SK-N-SH (cell line): ENCODE results near the gene NHSL1. TPM values are rescaled to one million over a fixed set of nuclear protein-coding genes. Genes with fewer than 3 reads are reported as not detected.

ENCODE experiments used
- CTCF ChIA-PET: fragments of 300-600, 350-600 bp; formaldehyde crosslinking; extraction: SDS; loops from one replicate; lab custom pipeline; 2021; lab: Yijun Ruan, JAX
- POLR2A ChIA-PET: fragments of 350-600 bp; sonication (Branson Sonifier 250); formaldehyde crosslinking; extraction: SDS; loops from one replicate; lab custom pipeline; 2020; ENCODE audit warnings: antibody characterized with exemption, inconsistent platforms; lab: Yijun Ruan, JAX
- DNase-seq: peaks from one replicate; pipeline ENCODE4 v3.0.0; 2012
- H2AFZ ChIP-seq: fragments of 200-600 bp; sonication (generic); 2 replicates; pipeline ENCODE4 v1.8.1; 2016; ENCODE audit warnings: antibody characterized with exemption, mild to moderate bottlenecking, low read depth
- H3F3A ChIP-seq: fragments of 200-600 bp; sonication (generic); replicated peaks from 2 replicates; pipeline ENCODE3; 2016; ENCODE audit warnings: antibody characterized with exemption, mild to moderate bottlenecking; ENCODE audit not compliant: insufficient read depth
- H3K27ac ChIP-seq, 2 experiments: fragments of 200-500 bp in 1 of 2; fragments of 200-600 bp in 1 of 2; sonication (Bioruptor generic) in 1 of 2; sonication (generic), shearing (Covaris generic) in 1 of 2; 2 replicates each; pipeline versions ENCODE4 v1.5.1 to v1.6.1; 2014 to 2016; ENCODE audit warnings: low read depth in 2 of 2, inconsistent platforms in 1 of 2, low read length in 1 of 2, mild to moderate bottlenecking in 1 of 2, mixed read lengths in 1 of 2
- H3K27me3 ChIP-seq: fragments of 200-600 bp; sonication (generic), shearing (Covaris generic); 2 replicates; pipeline ENCODE4 v1.6.1; 2016; ENCODE audit warnings: mixed run types; ENCODE audit not compliant: insufficient read depth
- H3K36me3 ChIP-seq, 2 experiments: fragments of 200-500 bp in 1 of 2; fragments of 200-600 bp in 1 of 2; sonication (Bioruptor generic) in 1 of 2; sonication (generic) in 1 of 2; replicated peaks in 1 of 2; 2 replicates each; pipeline versions ENCODE3 to v1.5.1; 2014 to 2016; ENCODE audit warnings: low read length in 1 of 2, mild to moderate bottlenecking in 1 of 2; ENCODE audit not compliant: insufficient read depth in 2 of 2, control insufficient read depth in 1 of 2
- H3K4me1 ChIP-seq, 2 experiments: fragments of 200-500 bp in 1 of 2; fragments of 200-600 bp in 1 of 2; sonication (Bioruptor generic) in 1 of 2; sonication (generic), shearing (Covaris generic) in 1 of 2; 2 replicates each; pipeline versions ENCODE4 v1.5.1 to v1.6.1; 2014 to 2016; ENCODE audit warnings: low read depth in 1 of 2, low read length in 1 of 2, mixed run types in 1 of 2; ENCODE audit not compliant: insufficient read depth in 2 of 2, control insufficient read depth in 1 of 2
- H3K4me2 ChIP-seq: fragments of 200-600 bp; sonication (generic), shearing (Covaris generic); 2 replicates; pipeline ENCODE4 v1.6.1; 2017; ENCODE audit warnings: mixed run types
- H3K4me3 ChIP-seq, 2 experiments: fragments of 200-500 bp in 1 of 2; fragments of 200-600 bp in 1 of 2; sonication (Bioruptor generic) in 1 of 2; sonication (generic), shearing (Covaris generic) in 1 of 2; 2 replicates each; pipeline versions ENCODE4 v1.5.1 to v1.8.1; 2014 to 2016; ENCODE audit warnings: low read depth in 2 of 2, inconsistent platforms in 1 of 2, low read length in 1 of 2, mild to moderate bottlenecking in 1 of 2, mixed read lengths in 1 of 2, moderate library complexity in 1 of 2
- H3K79me2 ChIP-seq: fragments of 200-600 bp; sonication (generic); 2 replicates; pipeline ENCODE4 v1.8.1; 2017; ENCODE audit warnings: mild to moderate bottlenecking; ENCODE audit not compliant: insufficient read depth
- H3K9ac ChIP-seq: fragments of 200-600 bp; sonication (generic); 2 replicates; pipeline ENCODE4 v1.6.1; 2017; ENCODE audit warnings: mixed run types
- H3K9me2 ChIP-seq: fragments of 200-600 bp; sonication (generic); 2 replicates; pipeline ENCODE4 v1.6.1; 2017; ENCODE audit warnings: mixed run types
- H3K9me3 ChIP-seq: fragments of 200-600 bp; sonication (generic); 2 replicates; pipeline ENCODE4 v1.6.1; 2017; ENCODE audit warnings: mixed run types, mild to moderate bottlenecking, moderate library complexity
- H4K20me1 ChIP-seq: fragments of 200-600 bp; sonication (generic); 2 replicates; pipeline ENCODE4 v1.6.1; 2017; ENCODE audit warnings: mild to moderate bottlenecking, mixed run types; ENCODE audit not compliant: insufficient read depth
- EP300 ChIP-seq, 2 experiments: IDR thresholded peaks; 2 replicates each; pipeline versions ENCODE4 v1.4.0 to v1.6.1; 2012; ENCODE audit warnings: borderline replicate concordance in 1 of 2, low read depth in 1 of 2, low read length in 1 of 2
- FOSL2 ChIP-seq: IDR thresholded peaks from 2 replicates; pipeline ENCODE4 v1.4.0; 2012; ENCODE audit warnings: low read depth, mild to moderate bottlenecking, moderate library complexity, borderline replicate concordance
- MXI1 ChIP-seq: IDR thresholded peaks from 2 replicates; pipeline ENCODE4 v1.6.1; 2012; ENCODE audit warnings: mild to moderate bottlenecking, low read depth, low read length, improper control_type of control experiment
- NFIC ChIP-seq: IDR thresholded peaks from 2 replicates; pipeline ENCODE4 v1.4.0; 2012; ENCODE audit warnings: borderline replicate concordance
- POLR2AphosphoS5 ChIP-seq: IDR thresholded peaks from 2 replicates; pipeline ENCODE4 v1.6.1; 2012; ENCODE audit warnings: low read depth, low read length
- RCOR1 ChIP-seq: fragments of 150-350 bp; IDR thresholded peaks from 2 replicates; pipeline ENCODE4 v1.6.1; 2017; ENCODE audit warnings: antibody characterized with exemption, low read length
- SMC3 ChIP-seq: IDR thresholded peaks from 2 replicates; pipeline ENCODE4 v1.6.1; 2012; ENCODE audit warnings: low read depth, low read length, improper control_type of control experiment
- WGBS: methylation state at CpG from one replicate; pipeline ENCODE4 v1.1.6; 2017; ENCODE audit warnings: low lambda C conversion rate; 5-methylcytosine and 5-hydroxymethylcytosine counted together
- polyA plus RNA-seq, 3 experiments: library from polyadenylated mRNA; depleted of rRNA; stranded (reverse); fragments of >200 nt; gene quantifications; 2 replicates each; pipeline ENCODE4 v1.2.3, GENCODE V29; 2012
- TF ChIP-seq, protein P1 (sequence below): IDR thresholded peaks from 2 replicates; pipeline ENCODE4; 2012

NHSL1 gene
- polyA plus RNA-seq, 1 of the 3 experiments (the other 2 are of a cell fraction), result under 0.01 TPM

DNA sequence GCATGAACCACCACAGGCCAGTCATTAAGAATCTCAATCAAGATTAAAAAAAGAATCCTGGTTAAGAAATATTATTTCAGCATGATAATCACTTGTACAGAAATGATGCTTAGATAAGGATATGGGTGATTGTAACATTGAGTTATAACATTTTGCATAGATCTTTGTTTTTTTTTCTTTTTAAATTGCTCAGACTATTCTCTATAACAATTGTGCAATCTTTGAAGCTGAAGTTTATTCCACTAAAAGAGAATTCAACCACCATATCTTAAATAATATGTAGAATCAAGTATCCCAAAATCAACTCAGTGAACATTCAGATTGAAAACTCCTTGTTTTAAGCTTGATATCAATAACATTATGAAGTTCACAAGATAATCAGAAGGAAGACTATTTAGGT is 122.3 kb downstream of the NHSL1 start:
- Histone ChIP-seq H3K9me3 (no peaks in the 10 kb centered on the region), H3F3A (no peaks in the 10 kb centered on the region), H3K4me1 (peaks cover 0 to 3% of the 10 kb centered on the region in 2 experiments; a peak in 1 of 4 replicates), H4K20me1 (no peaks in the 10 kb centered on the region), H3K4me2 (no peak overlapping the region), H3K9me2 (no peaks in the 10 kb centered on the region), H3K27me3 (no peaks in the 10 kb centered on the region), H3K9ac (no peak overlapping the region), H2AFZ (no peak overlapping the region), H3K79me2 (no peaks in the 10 kb centered on the region), H3K4me3 (no peak overlapping the region), H3K36me3 (no peaks in the 10 kb centered on the region), H3K27ac (no peak overlapping the region)
- POLR2A ChIA-PET, result no interaction called here
- CTCF ChIA-PET, result no interaction called here
- DNase-seq, result no peak
- TF ChIP-seq POLR2AphosphoS5, result no peak
- TF ChIP-seq RCOR1, result no peak
- no peak for TF ChIP-seq NFIC

DNA sequence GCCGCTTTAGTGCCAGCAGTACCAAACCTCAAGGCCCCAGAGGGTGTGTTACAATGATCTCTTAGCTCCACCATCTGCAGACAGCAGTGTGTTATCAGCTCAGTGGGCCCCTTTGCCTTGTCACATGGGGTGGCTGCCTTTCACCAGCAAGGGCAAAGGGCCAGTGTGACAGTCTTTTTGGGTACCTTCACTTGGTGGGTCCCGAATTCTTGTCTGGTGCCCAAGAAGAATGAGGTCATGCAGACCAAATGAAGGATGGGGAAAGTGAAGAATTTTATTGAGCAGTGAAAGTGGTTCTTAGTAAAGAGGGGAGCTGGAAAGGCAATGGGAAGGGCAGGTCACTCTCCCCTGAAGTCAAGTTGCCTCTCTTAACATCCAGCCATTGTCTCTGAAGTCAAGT is 124.5 kb downstream of the NHSL1 start:
- DNase-seq, result no peak
- 34% methylated on average over 2 of the region's 2 CpGs for WGBS
- Histone ChIP-seq H3K9me2 (no peaks in the 10 kb centered on the region), H3F3A (no peaks in the 10 kb centered on the region), H2AFZ (no peak overlapping the region), H3K27ac (no peak overlapping the region), H3K27me3 (no peaks in the 10 kb centered on the region), H3K4me2 (no peak overlapping the region), H3K9ac (no peak overlapping the region), H3K79me2 (no peaks in the 10 kb centered on the region), H3K36me3 (no peaks in the 10 kb centered on the region), H3K9me3 (no peaks in the 10 kb centered on the region), H4K20me1 (no peaks in the 10 kb centered on the region), H3K4me3 (no peak overlapping the region), H3K4me1 (peaks cover 0 to 3% of the 10 kb centered on the region in 2 experiments; a peak in 1 of 4 replicates)
- CTCF ChIA-PET, result interaction anchor here (1.2 kb wide), 1 partner anchor 259 kb away, joined by 3 read pairs; no protein-coding TSS in a partner anchor
- TF ChIP-seq EP300 (IDR thresholded peaks at IDR 0.05; ENCODE audit: borderline replicate concordance in 1 of 2, low read depth in 1 of 2, low read length in 1 of 2), result no peak
- TF ChIP-seq, protein P1, sequence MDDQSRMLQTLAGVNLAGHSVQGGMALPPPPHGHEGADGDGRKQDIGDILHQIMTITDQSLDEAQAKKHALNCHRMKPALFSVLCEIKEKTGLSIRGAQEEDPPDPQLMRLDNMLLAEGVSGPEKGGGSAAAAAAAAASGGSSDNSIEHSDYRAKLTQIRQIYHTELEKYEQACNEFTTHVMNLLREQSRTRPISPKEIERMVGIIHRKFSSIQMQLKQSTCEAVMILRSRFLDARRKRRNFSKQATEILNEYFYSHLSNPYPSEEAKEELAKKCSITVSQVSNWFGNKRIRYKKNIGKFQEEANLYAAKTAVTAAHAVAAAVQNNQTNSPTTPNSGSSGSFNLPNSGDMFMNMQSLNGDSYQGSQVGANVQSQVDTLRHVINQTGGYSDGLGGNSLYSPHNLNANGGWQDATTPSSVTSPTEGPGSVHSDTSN, result no peak
- POLR2A ChIA-PET, result no interaction called here

DNA sequence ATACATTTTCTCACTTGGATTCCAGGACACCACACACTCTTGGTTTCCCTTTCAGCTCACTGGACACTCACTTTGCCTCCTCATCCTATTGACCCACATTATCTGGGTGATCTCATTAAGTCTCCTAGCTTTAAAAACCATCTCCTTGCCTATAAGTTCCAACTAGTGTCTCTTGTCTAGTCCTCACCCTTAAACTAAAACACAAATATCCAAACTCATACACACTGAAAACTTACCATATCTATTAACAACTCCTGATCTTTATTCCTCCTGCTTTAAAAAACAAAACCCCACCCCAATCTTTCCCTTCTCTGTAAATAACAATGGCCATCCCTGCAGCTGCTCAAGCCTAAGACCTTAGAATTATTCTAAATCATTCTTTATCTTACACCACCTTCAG is 125.1 kb downstream of the NHSL1 start:
- POLR2A ChIA-PET, result no interaction called here
- CTCF ChIA-PET, result interaction anchor here (1.2 kb wide), 1 partner anchor 258 kb away, joined by 3 read pairs; no protein-coding TSS in a partner anchor
- no peaks in the 10 kb centered on the region for H3K9me2 ChIP-seq
- H3K9me3 ChIP-seq, result no peaks in the 10 kb centered on the region
- H3K36me3 ChIP-seq, result no peaks in the 10 kb centered on the region
- H3K4me1 ChIP-seq, result peaks cover 0 to 3% of the 10 kb centered on the region in 2 experiments; a peak in 1 of 4 replicates
- H3K79me2 ChIP-seq, result no peaks in the 10 kb centered on the region
- H3K27me3 ChIP-seq, result no peaks in the 10 kb centered on the region
- H3K27ac ChIP-seq, result no peak overlapping the region
- H2AFZ ChIP-seq, result no peak overlapping the region
- no peak overlapping the region for H3K4me3 ChIP-seq
- TF ChIP-seq FOSL2, result no peak
- TF ChIP-seq MXI1, result no peak
- no peak for TF ChIP-seq SMC3
- DNase-seq, result no peak
- H3F3A ChIP-seq, result no peaks in the 10 kb centered on the region
- no peak overlapping the region for H3K9ac ChIP-seq
- no peak overlapping the region for H3K4me2 ChIP-seq
- no peaks in the 10 kb centered on the region for H4K20me1 ChIP-seq
